Measurements from ENCODE around the gene INPP1. TPM values are rescaled to one million over a fixed set of nuclear protein-coding genes. Genes with fewer than 3 reads are reported as not detected.

Gene INPP1
- total RNA-seq, 2 donors from 2014 or later = 35.3 to 39.2 TPM

DNA sequence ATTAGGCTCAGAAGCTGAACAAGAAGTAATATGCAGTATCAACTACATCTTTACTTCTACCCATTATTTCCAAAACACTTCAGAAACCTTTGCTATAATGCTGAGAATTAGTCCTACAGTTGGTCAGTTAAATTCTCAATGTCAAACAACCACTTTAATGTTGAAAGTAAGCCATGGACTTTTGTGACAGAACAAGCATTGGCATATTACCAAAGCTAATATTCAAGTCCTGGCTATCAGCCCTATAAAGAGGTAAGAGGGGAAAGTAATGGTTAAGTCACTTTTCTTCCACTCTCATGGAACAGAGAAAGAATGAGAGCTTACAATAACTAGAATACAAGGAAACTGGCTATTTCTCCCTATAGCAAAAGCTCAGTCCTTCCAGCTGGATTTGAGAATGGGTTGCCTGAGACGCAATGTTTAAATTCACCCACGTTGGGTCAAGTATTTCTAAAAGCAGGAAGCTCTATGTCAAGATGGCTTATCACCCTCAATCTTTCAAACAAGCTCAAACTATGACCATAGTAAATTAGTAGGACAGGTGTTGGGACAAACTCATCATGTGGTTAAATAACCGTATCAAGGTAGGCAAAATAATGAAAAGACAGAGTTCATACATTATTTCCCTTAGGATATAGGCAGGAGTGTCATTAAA, 33.3 kb downstream of the INPP1 start:
- no peaks in the 10 kb centered on the region for H3K27me3 ChIP-seq
- DNase-seq = no peak
- no peaks in the 10 kb centered on the region for H3K9me3 ChIP-seq
- H3K4me1 ChIP-seq = no peaks in the 10 kb centered on the region
- H3K27ac ChIP-seq = no peak overlapping the region
- no peak overlapping the region for H3K4me3 ChIP-seq
- H3K9ac ChIP-seq (ENCODE audit: low read depth in 2 of 2, low read length in 2 of 2) = no peak overlapping the region
- TF ChIP-seq, protein P1, sequence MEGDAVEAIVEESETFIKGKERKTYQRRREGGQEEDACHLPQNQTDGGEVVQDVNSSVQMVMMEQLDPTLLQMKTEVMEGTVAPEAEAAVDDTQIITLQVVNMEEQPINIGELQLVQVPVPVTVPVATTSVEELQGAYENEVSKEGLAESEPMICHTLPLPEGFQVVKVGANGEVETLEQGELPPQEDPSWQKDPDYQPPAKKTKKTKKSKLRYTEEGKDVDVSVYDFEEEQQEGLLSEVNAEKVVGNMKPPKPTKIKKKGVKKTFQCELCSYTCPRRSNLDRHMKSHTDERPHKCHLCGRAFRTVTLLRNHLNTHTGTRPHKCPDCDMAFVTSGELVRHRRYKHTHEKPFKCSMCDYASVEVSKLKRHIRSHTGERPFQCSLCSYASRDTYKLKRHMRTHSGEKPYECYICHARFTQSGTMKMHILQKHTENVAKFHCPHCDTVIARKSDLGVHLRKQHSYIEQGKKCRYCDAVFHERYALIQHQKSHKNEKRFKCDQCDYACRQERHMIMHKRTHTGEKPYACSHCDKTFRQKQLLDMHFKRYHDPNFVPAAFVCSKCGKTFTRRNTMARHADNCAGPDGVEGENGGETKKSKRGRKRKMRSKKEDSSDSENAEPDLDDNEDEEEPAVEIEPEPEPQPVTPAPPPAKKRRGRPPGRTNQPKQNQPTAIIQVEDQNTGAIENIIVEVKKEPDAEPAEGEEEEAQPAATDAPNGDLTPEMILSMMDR (IDR thresholded peaks at IDR 0.05) = no peak
- no peaks in the 10 kb centered on the region for H3K36me3 ChIP-seq
- intact Hi-C loops (cut with DNase I) = no loop called here

DNA sequence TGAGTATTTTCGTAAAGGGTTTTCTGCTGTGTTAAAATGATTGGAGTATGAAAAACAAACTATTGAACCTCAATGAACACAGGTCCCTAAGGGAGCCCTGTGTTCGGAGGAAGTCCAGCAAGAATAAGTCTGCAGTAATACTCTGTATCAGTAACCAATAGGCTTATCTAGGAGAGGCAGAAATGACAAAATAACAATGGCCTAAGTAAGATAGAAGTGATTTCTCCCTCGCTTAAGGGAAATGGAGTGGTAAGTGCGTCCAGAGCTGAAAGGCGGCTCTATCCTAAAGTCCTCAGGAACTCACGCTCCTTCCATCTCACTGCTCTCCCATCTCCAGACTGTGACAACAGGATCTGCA, 35.5 kb downstream of the INPP1 start:
- intact Hi-C loops (cut with DNase I) = no loop called here
- no peak for DNase-seq
- H3K4me3 ChIP-seq = no peak overlapping the region
- H3K27me3 ChIP-seq = no peaks in the 10 kb centered on the region
- H3K4me1 ChIP-seq = no peaks in the 10 kb centered on the region
- H3K9me3 ChIP-seq = no peaks in the 10 kb centered on the region
- H3K9ac ChIP-seq (ENCODE audit: low read depth in 2 of 2, low read length in 2 of 2) = no peak overlapping the region
- H3K36me3 ChIP-seq = no peaks in the 10 kb centered on the region
- H3K27ac ChIP-seq = no peak overlapping the region
- TF ChIP-seq, protein P1 (IDR thresholded peaks at IDR 0.05) = no peak

DNA sequence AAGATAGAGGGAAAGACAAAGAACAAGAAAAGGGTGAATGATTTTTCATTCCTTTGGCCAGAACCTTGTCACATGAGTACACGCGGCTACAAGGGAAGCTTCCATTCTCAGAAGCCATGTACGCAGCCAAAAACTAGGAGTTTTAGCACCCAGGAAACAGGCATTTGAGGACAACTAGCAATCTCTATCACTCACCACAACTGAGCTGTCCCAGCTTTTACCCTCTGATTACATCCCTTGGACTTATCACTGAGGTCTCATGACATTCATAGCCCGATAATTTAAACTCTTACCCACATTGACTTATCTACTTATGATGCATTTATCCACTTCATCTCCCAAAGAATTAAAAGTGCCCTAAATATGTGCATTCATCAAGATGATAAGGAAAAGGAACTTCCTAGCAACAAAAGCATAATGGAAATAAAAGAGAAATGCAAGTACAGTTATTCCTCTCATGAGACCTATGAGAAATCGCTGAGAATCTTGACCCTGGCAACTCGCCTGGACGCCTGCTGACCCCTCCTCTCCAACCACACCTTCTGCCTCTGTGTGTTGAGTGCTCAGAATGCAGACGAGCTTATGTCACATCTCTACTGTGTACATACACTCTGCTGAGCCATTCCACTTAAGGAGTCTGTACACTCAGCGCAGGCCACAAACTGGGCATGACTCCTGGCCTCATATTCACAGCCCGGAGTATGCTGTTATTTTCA, 36.0 kb downstream of the INPP1 start:
- H3K9me3 ChIP-seq = no peaks in the 10 kb centered on the region
- H3K9ac ChIP-seq (ENCODE audit: low read depth in 2 of 2, low read length in 2 of 2) = no peak overlapping the region
- no peaks in the 10 kb centered on the region for H3K27me3 ChIP-seq
- TF ChIP-seq, protein P1 (IDR thresholded peaks at IDR 0.05) = no peak
- no peak overlapping the region for H3K4me3 ChIP-seq
- intact Hi-C loops (cut with DNase I) = no loop called here
- no peak for DNase-seq
- no peak overlapping the region for H3K27ac ChIP-seq
- H3K4me1 ChIP-seq = no peaks in the 10 kb centered on the region
- H3K36me3 ChIP-seq = no peaks in the 10 kb centered on the region

DNA sequence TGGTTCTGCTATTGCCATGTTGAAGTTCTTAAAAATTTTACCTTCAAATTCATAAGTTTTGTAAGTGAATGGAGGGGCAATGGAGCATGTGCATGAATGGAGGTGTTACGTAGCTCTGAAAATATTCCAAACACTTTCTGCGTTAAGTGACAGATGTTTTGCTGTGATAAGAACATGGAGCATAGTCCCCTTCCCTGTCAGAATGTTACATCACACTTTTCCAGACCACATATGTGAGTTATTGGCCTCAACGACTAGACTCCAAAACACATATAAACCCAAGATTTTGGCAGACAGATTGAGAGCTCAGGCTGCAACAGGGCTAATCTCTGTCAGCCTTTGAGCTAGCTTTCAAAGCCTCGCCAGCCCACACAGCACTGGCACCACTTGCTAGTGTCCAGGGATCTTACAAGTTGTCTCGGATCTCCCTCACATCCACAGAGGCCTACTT, 37.6 kb downstream of the INPP1 start:
- Histone ChIP-seq H3K27ac (no peak overlapping the region), H3K36me3 (no peaks in the 10 kb centered on the region), H3K9ac (ENCODE audit: low read depth in 2 of 2, low read length in 2 of 2) (no peak overlapping the region), H3K27me3 (no peaks in the 10 kb centered on the region), H3K4me1 (no peaks in the 10 kb centered on the region), H3K4me3 (no peak overlapping the region), H3K9me3 (no peaks in the 10 kb centered on the region)
- no peak for DNase-seq
- TF ChIP-seq, protein P1 (IDR thresholded peaks at IDR 0.05) = no peak
- intact Hi-C loops (cut with DNase I) = loop anchor here (5.0 kb wide), 1 partner anchor 131 kb away; no protein-coding TSS in a partner anchor

DNA sequence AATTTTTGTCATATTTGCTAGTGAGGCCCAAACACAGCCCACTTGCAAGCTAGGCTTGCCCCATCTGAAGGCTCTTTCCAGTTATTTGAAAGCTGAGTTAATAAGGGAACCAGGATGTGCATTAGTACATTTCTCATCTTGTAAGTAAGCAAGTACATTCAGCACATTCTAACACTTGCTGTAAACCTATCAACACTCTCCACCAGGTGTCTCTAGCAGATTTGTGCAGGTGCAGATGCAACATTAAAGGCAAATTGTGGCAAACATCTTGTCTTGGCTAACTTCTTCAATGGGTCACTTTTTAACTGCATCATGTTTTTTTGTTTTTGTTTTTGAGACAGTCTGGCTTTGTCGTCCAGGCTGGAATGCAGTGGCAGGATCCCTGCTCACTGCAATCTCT, 39.5 kb downstream of the INPP1 start:
- Histone ChIP-seq H3K4me3 (no peak overlapping the region), H3K9me3 (no peaks in the 10 kb centered on the region), H3K36me3 (no peaks in the 10 kb centered on the region), H3K4me1 (no peaks in the 10 kb centered on the region), H3K9ac (ENCODE audit: low read depth in 2 of 2, low read length in 2 of 2) (no peak overlapping the region), H3K27me3 (no peaks in the 10 kb centered on the region), H3K27ac (no peak overlapping the region)
- DNase-seq = peak; percentile 55
- intact Hi-C loops (cut with DNase I) = loop anchor here (5.0 kb wide), 1 partner anchor 129 kb away; no protein-coding TSS in a partner anchor
- TF ChIP-seq, protein P1 (IDR thresholded peaks at IDR 0.05) = peak; percentile 39
